AG10803 (cell line): ENCODE results near the gene NDST3.

ENCODE experiments used
- DNase-seq: peaks from one replicate; pipeline ENCODE4 v3.0.0; 2010; ENCODE audit warnings: low read depth
- H3K4me3 ChIP-seq: 2 replicates; pipeline ENCODE4 v1.5.1; 2011; ENCODE audit warnings: mild to moderate bottlenecking, low read length, control low read depth
- CTCF ChIP-seq: conservative IDR thresholded peaks from 2 replicates; pipeline ENCODE4 v1.5.1; 2011; ENCODE audit warnings: mild to moderate bottlenecking, low read length, control low read depth, inconsistent platforms

NDST3 gene

GRCh38 chr4:118035309-118035708 lies 1.0 kb downstream of the NDST3 start:
- no peak for TF ChIP-seq CTCF
- no peak overlapping the region for H3K4me3 ChIP-seq
- DNase-seq: no peak

- no peak overlapping the region for H3K4me3 ChIP-seq
- TF ChIP-seq CTCF: no peak
- DNase-seq: no peak
These were observed 2.0 kb downstream of the NDST3 start for GRCh38 chr4:118036336-118036735.

GRCh38 chr4:118037955-118038354 lies 3.7 kb downstream of the NDST3 start:
- no peak for TF ChIP-seq CTCF
- H3K4me3 ChIP-seq: no peak overlapping the region
- no peak for DNase-seq

GRCh38 chr4:118046323-118046722 lies 12.0 kb downstream of the NDST3 start:
- no peak overlapping the region for H3K4me3 ChIP-seq
- no peak for DNase-seq
- TF ChIP-seq CTCF: no peak

- no peak overlapping the region for H3K4me3 ChIP-seq
- no peak for DNase-seq
- no peak for TF ChIP-seq CTCF
These were observed 12.8 kb downstream of the NDST3 start for GRCh38 chr4:118047043-118047442.

GRCh38 chr4:118058955-118059354 lies 24.7 kb downstream of the NDST3 start:
- DNase-seq: no peak
- TF ChIP-seq CTCF: no peak
- H3K4me3 ChIP-seq: no peak overlapping the region

- H3K4me3 ChIP-seq: no peak overlapping the region
- no peak for DNase-seq
- no peak for TF ChIP-seq CTCF
These were observed 25.1 kb downstream of the NDST3 start for GRCh38 chr4:118059397-118059796.
